Astrocyte (in vitro differentiated cells and primary cell): ENCODE results near the gene DLD. TPM values are rescaled to one million over a fixed set of nuclear protein-coding genes. Genes with fewer than 3 reads are reported as not detected.

Experiments used
- DNase-seq: peaks from one replicate; pipeline ENCODE4 v3.0.0-alpha.2; 2010; ENCODE audit warnings: low read depth
- FAIRE-seq: peaks from 2 replicates; lab custom pipeline; 2011; peaks lifted over from hg19 to GRCh38; lab: Jason Lieb, UNC
- H2AFZ ChIP-seq: 2 replicates; pipeline ENCODE4 v1.6.0; 2012; ENCODE audit warnings: low read depth, low read length, inconsistent platforms
- H3K27ac ChIP-seq: 2 replicates; pipeline ENCODE4 v1.5.1; 2011; ENCODE audit warnings: low read depth, low read length, inconsistent platforms
- H3K27me3 ChIP-seq: 2 replicates; pipeline ENCODE4 v1.6.0; 2011; ENCODE audit warnings: low read length, inconsistent platforms; ENCODE audit not compliant: insufficient read depth
- H3K36me3 ChIP-seq: 2 replicates; pipeline ENCODE4 v1.5.1; 2011; ENCODE audit warnings: low read length, inconsistent platforms; ENCODE audit not compliant: insufficient read depth
- H3K4me1 ChIP-seq: 2 replicates; pipeline ENCODE4 v1.5.1; 2011; ENCODE audit warnings: low read length, inconsistent platforms; ENCODE audit not compliant: insufficient read depth
- H3K4me2 ChIP-seq: 2 replicates; pipeline ENCODE4 v1.6.0; 2012; ENCODE audit warnings: low read length, inconsistent platforms
- H3K4me3 ChIP-seq: 2 replicates; pipeline ENCODE4 v1.5.1; 2011; ENCODE audit warnings: low read depth, mild to moderate bottlenecking, low read length, inconsistent platforms; ENCODE audit not compliant: insufficient read depth
- H3K79me2 ChIP-seq: 2 replicates; pipeline ENCODE4 v1.6.0; 2012; ENCODE audit warnings: mild to moderate bottlenecking, low read length, inconsistent platforms; ENCODE audit not compliant: insufficient read depth
- H3K9ac ChIP-seq: 2 replicates; pipeline ENCODE4 v1.6.0; 2012; ENCODE audit warnings: mild to moderate bottlenecking, low read length, inconsistent platforms
- H3K9me3 ChIP-seq: 2 replicates; pipeline ENCODE4 v1.5.1; 2012; ENCODE audit warnings: low read depth, mild to moderate bottlenecking, low read length, inconsistent platforms; ENCODE audit not compliant: insufficient read depth
- H4K20me1 ChIP-seq: 2 replicates; pipeline ENCODE4 v1.6.0; 2012; ENCODE audit warnings: low read length, inconsistent platforms; ENCODE audit not compliant: insufficient read depth
- H3K27ac Mint-ChIP-seq: one replicate; pipeline ENCODE4 v1.8.0; 2021; ENCODE audit warnings: mild to moderate bottlenecking, mixed read lengths; ENCODE audit not compliant: unreplicated experiment
- H3K27me3 Mint-ChIP-seq: one replicate; pipeline ENCODE4 v1.8.0; 2021; ENCODE audit warnings: low read depth, mixed read lengths; ENCODE audit not compliant: unreplicated experiment
- H3K36me3 Mint-ChIP-seq: one replicate; pipeline ENCODE4 v1.8.0; 2021; ENCODE audit warnings: low read depth, mixed read lengths; ENCODE audit not compliant: unreplicated experiment
- H3K4me1 Mint-ChIP-seq: one replicate; pipeline ENCODE4 v1.8.0; 2021; ENCODE audit warnings: low read depth, mixed read lengths; ENCODE audit not compliant: unreplicated experiment
- H3K4me3 Mint-ChIP-seq: one replicate; pipeline ENCODE4 v1.8.0; 2021; ENCODE audit warnings: mild to moderate bottlenecking, moderate library complexity, mixed read lengths; ENCODE audit not compliant: unreplicated experiment
- H3K9me3 Mint-ChIP-seq: one replicate; pipeline ENCODE4 v1.8.0; 2021; ENCODE audit warnings: mild to moderate bottlenecking, mixed read lengths; ENCODE audit not compliant: unreplicated experiment
- EZH2 ChIP-seq: IDR thresholded peaks from 2 replicates; pipeline ENCODE4 v1.6.1; 2012; ENCODE audit warnings: mild to moderate bottlenecking, low read length, inconsistent platforms; ENCODE audit not compliant: insufficient read depth
- total RNA-seq: library from RNA; stranded (reverse); gene quantifications from 2 replicates; pipeline ENCODE4 v1.2.1, GENCODE V29; 2021
- TF ChIP-seq, protein P1 (sequence below): IDR thresholded peaks from 2 replicates; pipeline ENCODE4 v1.5.1; 2011; ENCODE audit warnings: low read depth, mild to moderate bottlenecking, inconsistent platforms, low read length, moderate library complexity; ENCODE audit not compliant: insufficient read depth

The DLD gene
- total RNA-seq, 1 donor from 2014 or later: 73.1 TPM

- no peak overlapping the region for H3K4me3 ChIP-seq
- H3K27me3 Mint-ChIP-seq: no peaks in the 10 kb centered on the region
- H2AFZ ChIP-seq: no peak overlapping the region
- no peak overlapping the region for H3K4me3 Mint-ChIP-seq
- TF ChIP-seq, protein P1, sequence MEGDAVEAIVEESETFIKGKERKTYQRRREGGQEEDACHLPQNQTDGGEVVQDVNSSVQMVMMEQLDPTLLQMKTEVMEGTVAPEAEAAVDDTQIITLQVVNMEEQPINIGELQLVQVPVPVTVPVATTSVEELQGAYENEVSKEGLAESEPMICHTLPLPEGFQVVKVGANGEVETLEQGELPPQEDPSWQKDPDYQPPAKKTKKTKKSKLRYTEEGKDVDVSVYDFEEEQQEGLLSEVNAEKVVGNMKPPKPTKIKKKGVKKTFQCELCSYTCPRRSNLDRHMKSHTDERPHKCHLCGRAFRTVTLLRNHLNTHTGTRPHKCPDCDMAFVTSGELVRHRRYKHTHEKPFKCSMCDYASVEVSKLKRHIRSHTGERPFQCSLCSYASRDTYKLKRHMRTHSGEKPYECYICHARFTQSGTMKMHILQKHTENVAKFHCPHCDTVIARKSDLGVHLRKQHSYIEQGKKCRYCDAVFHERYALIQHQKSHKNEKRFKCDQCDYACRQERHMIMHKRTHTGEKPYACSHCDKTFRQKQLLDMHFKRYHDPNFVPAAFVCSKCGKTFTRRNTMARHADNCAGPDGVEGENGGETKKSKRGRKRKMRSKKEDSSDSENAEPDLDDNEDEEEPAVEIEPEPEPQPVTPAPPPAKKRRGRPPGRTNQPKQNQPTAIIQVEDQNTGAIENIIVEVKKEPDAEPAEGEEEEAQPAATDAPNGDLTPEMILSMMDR: no peak
- no peak for TF ChIP-seq EZH2
- H3K27me3 ChIP-seq: no peaks in the 10 kb centered on the region
- H3K9me3 Mint-ChIP-seq: no peaks in the 10 kb centered on the region
- H3K9ac ChIP-seq: no peak overlapping the region
- H4K20me1 ChIP-seq: peaks cover 32% of the 10 kb centered on the region
- peaks cover 36% of the 10 kb centered on the region for H3K4me1 ChIP-seq
- FAIRE-seq (peak; percentile 26), DNase-seq (no peak)
- H3K4me1 Mint-ChIP-seq: peaks cover 35% of the 10 kb centered on the region
- peaks cover 91% of the 10 kb centered on the region for H3K36me3 ChIP-seq
- no peak overlapping the region for H3K27ac ChIP-seq
- H3K79me2 ChIP-seq: peaks cover 43% of the 10 kb centered on the region
- H3K9me3 ChIP-seq: no peaks in the 10 kb centered on the region
- H3K36me3 Mint-ChIP-seq: peaks cover 19% of the 10 kb centered on the region
- H3K27ac Mint-ChIP-seq: no peak overlapping the region
- H3K4me2 ChIP-seq: no peak overlapping the region
Observed at GRCh38 chr7:107931740-107932515, 40.9 kb downstream of the DLD start.

- H3K4me2 ChIP-seq: no peak overlapping the region
Observed at GRCh38 chr7:107932805-107933204, 41.8 kb downstream of the DLD start.

More at GRCh38 chr7:107932805-107933204, 41.8 kb downstream of the DLD start:
- peak overlapping the region; percentile 12 for H3K9ac ChIP-seq
- Mint-ChIP-seq H3K27ac (peak overlapping the region; percentile 59), H3K36me3 (peaks cover 21% of the 10 kb centered on the region), H3K9me3 (no peaks in the 10 kb centered on the region), H3K4me1 (peaks cover 38% of the 10 kb centered on the region), H3K27me3 (no peaks in the 10 kb centered on the region), H3K4me3 (no peak overlapping the region)
- peaks cover 85% of the 10 kb centered on the region for H3K36me3 ChIP-seq
- FAIRE-seq (no peak), DNase-seq (no peak)
- no peaks in the 10 kb centered on the region for H3K9me3 ChIP-seq
- peaks cover 36% of the 10 kb centered on the region for H3K4me1 ChIP-seq
- H3K27me3 ChIP-seq: no peaks in the 10 kb centered on the region
- H3K4me3 ChIP-seq: no peak overlapping the region
- no peak overlapping the region for H2AFZ ChIP-seq
- peaks cover 30% of the 10 kb centered on the region for H4K20me1 ChIP-seq
- H3K79me2 ChIP-seq: peaks cover 51% of the 10 kb centered on the region
- H3K27ac ChIP-seq: peak overlapping the region; percentile 24
- TF ChIP-seq, protein P1: no peak
- no peak for TF ChIP-seq EZH2
